ENCODE data around the gene PHLDA1.

PHLDA1 gene

DNA sequence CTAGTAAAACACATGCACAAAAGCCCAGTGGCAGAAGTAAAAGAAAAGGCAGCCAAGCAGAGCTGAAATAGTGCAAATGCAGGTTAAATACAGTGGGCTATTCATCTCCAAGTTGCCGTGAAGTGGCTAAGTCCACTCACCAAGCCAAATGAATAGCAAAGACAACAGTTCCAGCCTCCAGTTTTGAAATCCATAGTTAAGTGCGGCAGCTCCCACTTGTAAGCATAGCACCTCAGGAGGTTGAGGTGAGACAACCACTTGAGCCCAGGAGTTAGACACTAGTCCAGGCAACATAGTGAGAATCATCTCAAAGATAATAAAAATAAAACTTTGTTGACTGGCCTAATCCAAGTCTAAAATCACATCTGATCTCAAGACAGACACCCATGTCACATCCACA, 9.8 kb upstream of the PHLDA1 start:
- H3K36me3 ChIP-seq (ENCODE audit: control insufficient read depth, insufficient read depth, low read length) = no peaks in the 10 kb centered on the region

DNA sequence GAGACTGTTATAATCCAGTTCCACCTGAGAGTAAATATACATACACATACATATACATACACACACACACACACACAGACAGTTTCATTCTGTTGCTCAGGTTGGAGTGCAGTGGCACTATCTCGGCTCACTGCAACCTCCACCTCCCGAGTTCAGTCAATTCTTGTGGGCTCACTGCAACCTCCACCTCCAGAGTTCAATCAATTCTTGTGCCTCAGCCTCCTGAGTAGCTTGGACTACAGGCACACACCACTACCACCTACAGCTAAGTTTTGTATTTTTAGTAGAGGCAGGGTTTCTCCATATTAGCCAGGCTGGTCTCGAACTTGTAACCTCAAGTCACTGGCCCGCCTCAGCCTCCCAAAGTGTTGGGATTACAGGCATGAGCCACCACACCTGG, 8.9 kb upstream of the PHLDA1 start:
- Histone ChIP-seq H3K36me3 (ENCODE audit: control insufficient read depth, insufficient read depth, low read length) (no peaks in the 10 kb centered on the region), H3K27ac (ENCODE audit: insufficient read depth, low read length, poor library complexity, severe bottlenecking) (no peak overlapping the region), H3K9me3 (ENCODE audit: control insufficient read depth, low read length) (no peaks in the 10 kb centered on the region), H3K4me1 (ENCODE audit: control insufficient read depth, insufficient read depth, low read length, poor library complexity, severe bottlenecking) (peaks cover 3% of the 10 kb centered on the region), H3K4me3 (ENCODE audit: insufficient read depth, low read depth, low read length, poor library complexity, severe bottlenecking) (no peak overlapping the region), H3K27me3 (replicated peaks; ENCODE audit: control insufficient read depth, insufficient read depth, low read length, poor library complexity, severe bottlenecking) (no peaks in the 10 kb centered on the region)
- no peak for DNase-seq

More for the DNA sequence above, 9.8 kb upstream of the PHLDA1 start:
- DNase-seq = no peak
- Histone ChIP-seq H3K9me3 (ENCODE audit: control insufficient read depth, low read length) (no peaks in the 10 kb centered on the region), H3K27ac (ENCODE audit: insufficient read depth, low read length, poor library complexity, severe bottlenecking) (no peak overlapping the region), H3K4me1 (ENCODE audit: control insufficient read depth, insufficient read depth, low read length, poor library complexity, severe bottlenecking) (peaks cover 3% of the 10 kb centered on the region), H3K4me3 (ENCODE audit: insufficient read depth, low read depth, low read length, poor library complexity, severe bottlenecking) (no peak overlapping the region), H3K27me3 (replicated peaks; ENCODE audit: control insufficient read depth, insufficient read depth, low read length, poor library complexity, severe bottlenecking) (no peaks in the 10 kb centered on the region)

DNA sequence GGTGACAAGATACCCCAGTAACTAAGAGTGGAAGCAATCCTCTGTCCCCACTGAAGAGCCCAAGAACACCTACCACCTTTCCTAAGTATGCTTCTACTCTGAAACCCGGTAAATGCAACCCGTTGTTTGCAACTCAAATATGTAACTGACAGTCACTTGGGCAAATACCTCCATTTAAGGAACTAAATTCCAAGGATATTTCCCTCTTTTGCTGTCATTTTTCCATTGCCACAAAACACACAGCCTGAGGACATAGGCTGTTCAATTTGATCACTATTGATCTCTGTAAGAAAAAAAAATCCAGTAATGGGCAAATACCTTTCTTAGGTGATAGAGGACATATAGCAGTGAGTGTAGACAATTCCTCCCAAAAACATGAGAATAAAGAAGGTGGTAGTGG, 6.6 kb upstream of the PHLDA1 start:
- Histone ChIP-seq H3K36me3 (ENCODE audit: control insufficient read depth, insufficient read depth, low read length) (no peaks in the 10 kb centered on the region), H3K27ac (ENCODE audit: insufficient read depth, low read length, poor library complexity, severe bottlenecking) (no peak overlapping the region), H3K9me3 (ENCODE audit: control insufficient read depth, low read length) (no peaks in the 10 kb centered on the region), H3K27me3 (replicated peaks; ENCODE audit: control insufficient read depth, insufficient read depth, low read length, poor library complexity, severe bottlenecking) (no peaks in the 10 kb centered on the region), H3K4me1 (ENCODE audit: control insufficient read depth, insufficient read depth, low read length, poor library complexity, severe bottlenecking) (peaks cover 3% of the 10 kb centered on the region), H3K4me3 (ENCODE audit: insufficient read depth, low read depth, low read length, poor library complexity, severe bottlenecking) (no peak overlapping the region)
- DNase-seq = no peak

DNA sequence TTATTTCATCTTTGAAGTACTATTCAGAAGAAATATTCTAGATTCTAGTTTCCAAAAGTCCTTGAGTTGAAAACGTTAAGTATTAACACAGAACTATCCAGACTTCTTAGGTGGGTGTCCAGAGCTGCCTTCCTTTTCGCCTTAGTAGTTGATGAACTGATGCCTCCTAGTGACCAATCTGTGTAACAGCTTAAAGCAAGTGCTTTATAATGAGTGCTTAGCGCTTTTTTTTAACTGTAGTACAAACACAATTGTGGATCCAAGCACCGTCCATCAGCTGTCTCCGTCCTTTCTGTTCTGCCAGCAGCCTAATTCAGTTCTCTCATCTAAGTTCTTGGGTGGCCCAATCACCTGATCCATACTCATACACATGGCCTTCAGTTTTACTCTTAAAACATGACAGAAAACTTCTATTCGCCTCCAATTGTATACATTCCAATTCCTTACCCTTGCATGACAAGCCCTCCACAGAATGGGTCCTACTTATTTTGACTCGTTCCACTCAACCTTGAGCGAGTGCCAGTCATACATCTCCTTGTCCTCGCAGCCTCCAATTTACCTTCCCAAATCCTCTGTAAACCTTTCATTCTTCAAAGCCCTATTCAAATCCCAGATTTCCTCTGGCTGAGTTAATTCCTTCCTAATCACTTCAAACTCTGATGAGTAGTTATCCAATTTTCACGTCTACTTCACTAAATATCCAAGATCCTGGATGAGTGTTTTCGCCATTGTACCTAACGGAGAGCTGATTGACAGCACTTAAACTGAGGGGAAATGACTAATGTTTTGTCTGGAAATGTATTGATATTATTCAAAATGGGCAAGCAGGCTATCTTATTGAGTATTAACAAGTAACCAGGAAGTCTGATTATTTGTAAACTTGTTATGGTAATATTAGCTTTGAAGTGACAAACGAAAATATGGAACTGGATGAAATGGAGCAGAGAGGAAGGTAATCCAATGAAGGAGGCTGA, 5.8 kb upstream of the PHLDA1 start:
- Histone ChIP-seq H3K9me3 (ENCODE audit: control insufficient read depth, low read length) (no peaks in the 10 kb centered on the region), H3K36me3 (ENCODE audit: control insufficient read depth, insufficient read depth, low read length) (no peaks in the 10 kb centered on the region), H3K4me3 (ENCODE audit: insufficient read depth, low read depth, low read length, poor library complexity, severe bottlenecking) (no peak overlapping the region), H3K4me1 (ENCODE audit: control insufficient read depth, insufficient read depth, low read length, poor library complexity, severe bottlenecking) (peaks cover 6% of the 10 kb centered on the region), H3K27ac (ENCODE audit: insufficient read depth, low read length, poor library complexity, severe bottlenecking) (no peak overlapping the region), H3K27me3 (replicated peaks; ENCODE audit: control insufficient read depth, insufficient read depth, low read length, poor library complexity, severe bottlenecking) (no peaks in the 10 kb centered on the region)
- DNase-seq = peak in 1 of 3 donors; percentile 15

DNA sequence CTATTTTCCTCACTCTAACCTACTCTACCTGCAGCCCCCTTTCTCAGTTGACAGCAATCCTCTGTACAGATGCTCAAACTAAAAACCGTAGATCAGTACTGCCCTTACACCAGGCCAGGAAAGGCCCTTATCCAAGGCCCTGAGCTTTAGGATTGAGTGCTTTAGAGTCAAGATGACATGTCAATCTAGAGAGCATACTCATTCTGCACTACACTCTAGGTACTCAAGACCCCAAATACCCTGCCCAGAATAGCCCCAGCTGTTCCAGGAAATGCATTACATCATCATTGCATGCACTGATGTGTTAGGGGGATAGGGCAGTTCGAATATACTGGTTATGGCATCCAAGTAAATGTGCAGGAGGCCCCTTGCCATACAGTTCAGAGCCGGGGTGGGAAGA, 3.5 kb upstream of the PHLDA1 start:
- Histone ChIP-seq H3K27me3 (replicated peaks; ENCODE audit: control insufficient read depth, insufficient read depth, low read length, poor library complexity, severe bottlenecking) (no peaks in the 10 kb centered on the region), H3K36me3 (ENCODE audit: control insufficient read depth, insufficient read depth, low read length) (no peaks in the 10 kb centered on the region), H3K4me1 (ENCODE audit: control insufficient read depth, insufficient read depth, low read length, poor library complexity, severe bottlenecking) (peaks cover 10% of the 10 kb centered on the region), H3K4me3 (ENCODE audit: insufficient read depth, low read depth, low read length, poor library complexity, severe bottlenecking) (no peak overlapping the region), H3K27ac (ENCODE audit: insufficient read depth, low read length, poor library complexity, severe bottlenecking) (no peak overlapping the region), H3K9me3 (ENCODE audit: control insufficient read depth, low read length) (no peaks in the 10 kb centered on the region)
- no peak for DNase-seq

DNA sequence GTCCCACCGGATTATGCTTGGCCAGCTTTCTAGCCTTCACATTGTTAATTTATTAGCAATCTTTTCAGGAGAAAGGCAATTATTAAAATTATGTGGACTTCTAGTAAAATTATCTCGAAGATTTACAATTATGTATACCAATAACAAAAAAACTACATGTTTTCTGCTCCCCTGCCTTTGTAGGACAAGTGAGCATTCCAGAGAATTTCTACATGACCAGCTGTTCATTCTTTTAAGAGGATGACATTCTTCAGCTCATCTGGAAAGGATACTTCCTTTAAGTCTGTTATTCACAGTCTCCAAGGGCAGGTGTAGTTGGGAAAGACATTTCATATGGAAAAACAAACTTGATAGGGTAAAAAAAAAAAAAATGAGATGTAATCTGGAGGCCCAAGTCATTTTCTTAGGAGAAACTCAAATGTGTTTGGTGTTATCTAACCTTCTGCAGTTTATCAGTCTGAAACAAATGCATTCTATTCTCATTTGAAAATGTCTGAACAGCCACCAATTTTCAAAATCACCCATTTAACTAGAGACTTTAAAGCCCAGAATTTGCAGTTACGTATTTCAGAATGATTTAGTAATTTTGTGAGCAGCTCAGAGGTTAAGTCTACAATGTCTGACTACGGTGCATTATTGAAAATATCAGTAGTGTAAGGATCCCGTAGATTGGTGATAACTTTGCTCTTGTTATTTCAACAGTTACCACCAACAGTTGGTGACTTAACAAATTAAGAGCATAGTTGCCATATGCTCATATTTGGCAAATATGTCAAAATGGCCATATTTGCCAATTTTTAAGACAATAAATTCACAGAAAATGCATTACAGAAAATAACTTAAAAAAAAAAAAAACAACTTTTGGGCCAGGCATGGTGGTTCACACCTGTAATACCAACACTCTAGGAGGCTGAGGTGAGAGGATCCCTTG, 1.8 kb upstream of the PHLDA1 start:
- no peak for DNase-seq
- Histone ChIP-seq H3K9me3 (ENCODE audit: control insufficient read depth, low read length) (no peaks in the 10 kb centered on the region), H3K4me1 (ENCODE audit: control insufficient read depth, insufficient read depth, low read length, poor library complexity, severe bottlenecking) (peaks cover 15% of the 10 kb centered on the region), H3K27me3 (replicated peaks; ENCODE audit: control insufficient read depth, insufficient read depth, low read length, poor library complexity, severe bottlenecking) (no peaks in the 10 kb centered on the region), H3K36me3 (ENCODE audit: control insufficient read depth, insufficient read depth, low read length) (no peaks in the 10 kb centered on the region), H3K4me3 (ENCODE audit: insufficient read depth, low read depth, low read length, poor library complexity, severe bottlenecking) (no peak overlapping the region), H3K27ac (ENCODE audit: insufficient read depth, low read length, poor library complexity, severe bottlenecking) (no peak overlapping the region)

DNA sequence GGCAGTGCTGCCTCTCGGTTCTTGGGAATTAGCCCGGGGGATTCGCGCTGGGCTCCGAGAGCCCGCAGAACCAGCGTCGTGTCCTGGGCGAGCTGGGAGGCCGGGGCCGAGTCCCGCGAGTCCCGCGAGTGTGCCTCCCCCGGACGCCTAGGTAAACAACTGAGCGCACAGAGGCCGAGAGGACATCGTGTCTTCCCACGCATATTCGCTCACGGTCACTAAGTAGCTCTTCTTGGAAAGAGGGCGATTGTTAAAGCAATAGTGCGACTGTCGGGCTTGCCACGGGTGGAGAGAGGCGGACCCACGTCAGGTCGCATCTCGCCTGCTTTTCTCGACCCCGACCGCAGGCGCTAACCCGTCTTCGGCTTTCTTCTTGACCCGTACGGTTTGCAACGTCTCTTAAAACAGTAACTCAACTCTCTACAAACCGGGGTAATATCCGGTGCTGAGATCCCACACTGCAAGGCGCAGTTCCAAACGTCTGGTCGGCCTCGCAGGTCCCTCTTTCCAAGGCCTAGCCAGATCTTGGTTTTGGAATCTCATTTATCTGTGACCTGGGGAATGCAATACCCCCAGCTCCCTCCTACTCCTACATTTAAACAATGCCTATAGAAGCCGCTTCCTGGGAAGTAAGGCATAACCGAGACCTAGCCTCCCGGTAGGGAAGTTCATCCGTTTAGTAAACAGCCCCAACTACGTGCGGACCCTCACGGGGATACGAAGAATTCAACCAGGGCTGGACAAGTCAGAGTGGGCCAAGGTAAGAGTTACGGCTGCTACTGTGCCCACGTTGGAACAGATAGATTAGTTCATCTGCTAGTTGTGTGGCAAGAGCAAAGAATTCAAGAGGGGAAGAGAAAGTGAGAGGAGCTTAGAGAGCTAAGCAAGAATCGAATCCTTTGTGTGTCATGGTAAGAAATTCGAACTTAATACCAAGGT, 736 bp upstream of the PHLDA1 start:
- DNase-seq = no peak
- peak overlapping the region; percentile 91 for H3K4me3 ChIP-seq (ENCODE audit: insufficient read depth, low read depth, low read length, poor library complexity, severe bottlenecking)
- H3K4me1 ChIP-seq (ENCODE audit: control insufficient read depth, insufficient read depth, low read length, poor library complexity, severe bottlenecking) = peaks cover 13% of the 10 kb centered on the region
- H3K27me3 ChIP-seq (replicated peaks; ENCODE audit: control insufficient read depth, insufficient read depth, low read length, poor library complexity, severe bottlenecking) = no peaks in the 10 kb centered on the region
- H3K27ac ChIP-seq (ENCODE audit: insufficient read depth, low read length, poor library complexity, severe bottlenecking) = peak overlapping the region; percentile 94
- no peaks in the 10 kb centered on the region for H3K36me3 ChIP-seq (ENCODE audit: control insufficient read depth, insufficient read depth, low read length)
- H3K9me3 ChIP-seq (ENCODE audit: control insufficient read depth, low read length) = no peaks in the 10 kb centered on the region

DNA sequence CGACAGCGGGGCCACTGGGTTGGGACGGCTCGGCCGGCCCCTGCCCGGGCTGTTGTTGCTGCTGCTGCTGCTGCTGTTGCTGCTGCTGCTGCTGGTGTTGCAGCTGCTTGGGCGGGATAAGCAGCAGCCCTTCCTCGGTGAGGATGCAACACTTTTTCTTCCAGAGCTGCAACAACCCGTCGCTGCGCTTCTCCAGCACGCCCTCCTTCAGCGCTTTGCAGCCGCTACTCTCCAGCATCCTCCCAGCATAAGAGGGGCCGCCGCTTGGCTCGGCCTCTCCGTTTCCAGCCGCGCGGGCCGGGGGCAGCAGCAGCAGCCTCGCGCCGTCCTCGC, 529 bp downstream of the PHLDA1 start:
- Histone ChIP-seq H3K4me3 (ENCODE audit: insufficient read depth, low read depth, low read length, poor library complexity, severe bottlenecking) (peak overlapping the region; percentile 91), H3K4me1 (ENCODE audit: control insufficient read depth, insufficient read depth, low read length, poor library complexity, severe bottlenecking) (peaks cover 12% of the 10 kb centered on the region), H3K36me3 (ENCODE audit: control insufficient read depth, insufficient read depth, low read length) (no peaks in the 10 kb centered on the region), H3K27ac (ENCODE audit: insufficient read depth, low read length, poor library complexity, severe bottlenecking) (peak overlapping the region; percentile 82), H3K9me3 (ENCODE audit: control insufficient read depth, low read length) (no peaks in the 10 kb centered on the region), H3K27me3 (replicated peaks; ENCODE audit: control insufficient read depth, insufficient read depth, low read length, poor library complexity, severe bottlenecking) (no peaks in the 10 kb centered on the region)
- DNase-seq = no peak

DNA sequence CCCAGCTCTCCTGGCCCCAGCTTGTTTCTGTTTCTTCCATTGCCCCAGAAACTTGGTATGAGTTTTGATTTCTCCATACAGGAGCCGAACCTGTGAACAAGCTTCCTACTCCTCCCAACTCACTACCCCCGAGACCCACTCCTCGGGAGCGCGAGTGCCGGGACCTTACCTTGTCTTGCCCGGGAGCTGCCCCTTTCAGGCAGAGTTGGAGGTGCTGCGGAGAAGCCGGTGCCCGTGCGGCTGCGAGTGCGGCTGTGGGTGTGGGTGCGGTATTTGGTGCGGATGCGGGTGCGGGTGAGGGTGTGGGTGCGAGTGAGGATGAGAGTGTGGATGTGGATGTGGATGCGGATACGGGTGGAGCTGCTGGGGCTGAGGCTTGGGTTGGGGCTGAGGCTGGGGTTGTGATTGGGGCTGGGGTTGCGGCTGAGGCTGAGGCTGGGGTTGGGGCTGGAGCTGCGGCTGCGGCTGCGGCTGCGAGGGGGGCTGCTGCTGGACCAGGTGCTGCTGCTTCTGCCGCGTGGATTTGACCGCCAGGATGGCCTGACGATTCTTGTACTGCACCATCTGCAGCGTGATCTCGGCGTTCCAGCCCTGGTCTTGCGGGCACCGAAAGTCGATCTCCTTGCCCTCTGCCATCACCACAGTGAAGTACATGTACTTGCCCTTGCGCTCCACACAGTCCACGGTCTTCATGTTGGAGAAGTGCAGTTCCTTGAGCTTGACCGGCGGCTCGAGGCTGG, 1.1 kb downstream of the PHLDA1 start:
- no peaks in the 10 kb centered on the region for H3K36me3 ChIP-seq (ENCODE audit: control insufficient read depth, insufficient read depth, low read length)
- peaks cover 12% of the 10 kb centered on the region for H3K4me1 ChIP-seq (ENCODE audit: control insufficient read depth, insufficient read depth, low read length, poor library complexity, severe bottlenecking)
- H3K27me3 ChIP-seq (replicated peaks; ENCODE audit: control insufficient read depth, insufficient read depth, low read length, poor library complexity, severe bottlenecking) = no peaks in the 10 kb centered on the region
- H3K9me3 ChIP-seq (ENCODE audit: control insufficient read depth, low read length) = no peaks in the 10 kb centered on the region
- DNase-seq = peak; percentile 34
- H3K4me3 ChIP-seq (ENCODE audit: insufficient read depth, low read depth, low read length, poor library complexity, severe bottlenecking) = peak overlapping the region; percentile 91
- H3K27ac ChIP-seq (ENCODE audit: insufficient read depth, low read length, poor library complexity, severe bottlenecking) = peak overlapping the region; percentile 82
